ENCODE results near the gene CDKL2. TPM values are rescaled to one million over a fixed set of nuclear protein-coding genes. Genes with fewer than 3 reads are reported as not detected.
"Not testable (repeated sequence)": the region's sequence is repeated elsewhere in the genome, so short reads cannot be mapped to it uniquely, and the experiment has no call there.

Gene CDKL2
- total RNA-seq, 1 donor from 2014 or later, result 20.6 TPM

DNA sequence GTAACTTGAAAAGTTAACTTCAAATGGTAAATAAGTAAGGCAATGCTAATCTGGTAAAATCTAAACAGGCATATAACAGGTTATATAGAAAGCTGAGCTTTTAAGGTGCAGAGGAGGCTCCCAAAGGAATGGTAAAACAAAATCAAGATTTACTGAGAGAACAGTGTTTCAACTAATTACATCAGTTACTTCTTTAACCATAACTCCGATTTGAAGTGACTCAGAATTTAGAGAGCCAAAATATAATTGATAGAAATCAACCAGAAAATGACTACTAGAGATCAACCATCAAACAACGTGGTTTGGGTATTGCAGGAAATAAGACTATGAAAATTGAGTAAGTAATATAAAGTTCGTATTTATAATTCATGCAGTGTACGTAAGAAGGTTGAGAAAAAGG lies 36.0 kb upstream of the CDKL2 start:
- H3K4me1 ChIP-seq, result peaks cover 39% of the 10 kb centered on the region

DNA sequence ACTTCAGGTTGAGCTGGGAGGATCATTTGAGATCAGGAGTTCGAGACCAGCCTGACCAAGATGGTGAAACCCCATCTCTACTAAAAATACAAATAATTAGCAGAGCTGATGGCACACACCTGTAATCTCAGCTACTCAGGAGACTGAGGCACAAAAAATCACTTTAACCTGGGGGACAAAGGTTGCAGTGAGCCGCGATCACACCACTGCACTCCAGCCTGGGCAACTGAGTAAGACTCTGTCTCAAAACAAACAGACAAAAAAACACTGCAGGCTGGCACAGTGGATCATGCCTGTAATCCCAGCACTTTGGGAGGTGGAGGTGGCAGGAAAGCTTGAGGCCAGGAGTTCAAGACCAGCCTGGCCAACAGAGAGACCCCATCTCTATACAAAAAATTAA lies 34.3 kb upstream of the CDKL2 start:
- H3K27ac ChIP-seq; intact Hi-C loops (cut with DNase I); H3K4me3 ChIP-seq; ATAC-seq; DNase-seq; H3K9me3 ChIP-seq; H3K27me3 ChIP-seq: not testable (repeated sequence)
- peaks cover 32% of the 10 kb centered on the region for H3K4me1 ChIP-seq
- H3K36me3 ChIP-seq, result peaks cover 17% of the 10 kb centered on the region

More for the DNA sequence above, 36.0 kb upstream of the CDKL2 start:
- intact Hi-C loops (cut with DNase I), result no loop called here
- H3K9me3 ChIP-seq, result no peaks in the 10 kb centered on the region
- H3K4me3 ChIP-seq, result no peak overlapping the region
- no peak for DNase-seq
- H3K27ac ChIP-seq, result no peak overlapping the region
- TF ChIP-seq, protein P1, sequence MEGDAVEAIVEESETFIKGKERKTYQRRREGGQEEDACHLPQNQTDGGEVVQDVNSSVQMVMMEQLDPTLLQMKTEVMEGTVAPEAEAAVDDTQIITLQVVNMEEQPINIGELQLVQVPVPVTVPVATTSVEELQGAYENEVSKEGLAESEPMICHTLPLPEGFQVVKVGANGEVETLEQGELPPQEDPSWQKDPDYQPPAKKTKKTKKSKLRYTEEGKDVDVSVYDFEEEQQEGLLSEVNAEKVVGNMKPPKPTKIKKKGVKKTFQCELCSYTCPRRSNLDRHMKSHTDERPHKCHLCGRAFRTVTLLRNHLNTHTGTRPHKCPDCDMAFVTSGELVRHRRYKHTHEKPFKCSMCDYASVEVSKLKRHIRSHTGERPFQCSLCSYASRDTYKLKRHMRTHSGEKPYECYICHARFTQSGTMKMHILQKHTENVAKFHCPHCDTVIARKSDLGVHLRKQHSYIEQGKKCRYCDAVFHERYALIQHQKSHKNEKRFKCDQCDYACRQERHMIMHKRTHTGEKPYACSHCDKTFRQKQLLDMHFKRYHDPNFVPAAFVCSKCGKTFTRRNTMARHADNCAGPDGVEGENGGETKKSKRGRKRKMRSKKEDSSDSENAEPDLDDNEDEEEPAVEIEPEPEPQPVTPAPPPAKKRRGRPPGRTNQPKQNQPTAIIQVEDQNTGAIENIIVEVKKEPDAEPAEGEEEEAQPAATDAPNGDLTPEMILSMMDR (IDR thresholded peaks at IDR 0.05), result no peak
- H3K36me3 ChIP-seq, result peaks cover 6% of the 10 kb centered on the region
- no peak for ATAC-seq
- H3K27me3 ChIP-seq, result no peaks in the 10 kb centered on the region

DNA sequence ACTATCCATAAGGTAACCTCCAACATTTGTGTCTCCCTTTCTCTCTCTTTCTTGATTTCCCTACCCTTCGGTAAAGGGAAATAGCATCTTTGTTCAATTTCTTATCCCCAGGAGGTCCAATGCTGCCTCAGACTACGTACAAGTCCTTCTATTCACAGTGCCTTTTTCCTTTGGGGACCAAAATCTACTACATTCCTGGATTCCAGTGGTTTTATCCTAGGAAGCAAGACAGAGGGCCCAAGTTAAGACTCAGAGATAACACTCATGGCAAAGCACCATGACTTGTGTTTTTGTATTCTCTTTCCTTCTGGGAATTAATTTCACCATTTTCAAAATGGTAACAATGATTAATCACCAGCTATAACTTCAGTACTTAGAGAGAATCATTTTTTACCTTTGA lies 32.3 kb upstream of the CDKL2 start:
- no peak for DNase-seq
- intact Hi-C loops (cut with DNase I), result no loop called here
- TF ChIP-seq, protein P1 (IDR thresholded peaks at IDR 0.05), result no peak
- no peak overlapping the region for H3K27ac ChIP-seq
- no peaks in the 10 kb centered on the region for H3K27me3 ChIP-seq
- peaks cover 24% of the 10 kb centered on the region for H3K36me3 ChIP-seq
- H3K4me1 ChIP-seq, result peaks cover 25% of the 10 kb centered on the region
- H3K9me3 ChIP-seq, result no peaks in the 10 kb centered on the region
- ATAC-seq, result no peak
- H3K4me3 ChIP-seq, result no peak overlapping the region

DNA sequence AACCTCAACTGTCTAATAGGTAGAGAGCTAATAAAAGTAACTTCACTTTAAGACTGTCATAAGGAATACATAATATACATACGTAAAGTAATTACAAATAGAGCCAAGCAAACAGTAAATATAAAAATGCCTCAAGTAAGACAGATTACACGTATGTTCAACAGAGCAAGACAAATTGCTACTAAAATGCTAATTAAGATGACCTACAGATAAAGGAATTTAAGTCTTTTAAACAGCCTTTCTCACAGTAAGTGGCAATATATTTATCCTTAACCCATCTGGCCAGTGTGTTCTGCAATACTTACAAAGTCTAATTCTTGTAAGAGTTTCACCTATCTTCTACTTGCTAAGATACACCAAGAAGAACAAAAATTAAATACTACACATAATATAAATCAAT lies 30.2 kb upstream of the CDKL2 start:
- TF ChIP-seq, protein P1 (IDR thresholded peaks at IDR 0.05), result no peak

DNA sequence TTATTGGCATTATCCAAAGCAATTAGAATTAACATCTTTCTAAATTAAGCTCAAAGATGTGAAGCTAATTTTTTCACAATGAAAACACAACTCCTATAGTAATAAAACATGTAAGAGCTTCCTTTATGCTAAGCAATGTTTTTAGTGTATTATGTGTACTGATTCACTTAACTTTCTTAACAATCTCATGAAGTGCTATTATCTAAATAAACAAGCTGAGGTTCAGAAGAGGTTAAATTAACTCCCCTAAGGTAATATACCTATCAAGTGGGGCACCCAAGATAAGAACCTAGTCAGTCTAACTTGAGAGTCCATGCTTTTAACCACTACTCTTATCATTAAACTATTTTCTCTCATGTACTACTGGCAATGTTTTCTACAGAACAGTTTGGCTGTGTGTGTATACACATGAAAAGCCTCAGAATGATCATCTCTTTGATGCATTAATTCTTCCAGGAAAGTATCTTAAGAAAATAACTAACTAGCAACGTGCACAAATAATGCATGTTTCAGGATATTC lies 29.2 kb upstream of the CDKL2 start:
- H3K27ac ChIP-seq, result no peak overlapping the region
- peaks cover 13% of the 10 kb centered on the region for H3K4me1 ChIP-seq
- TF ChIP-seq, protein P1 (IDR thresholded peaks at IDR 0.05), result no peak
- no peak overlapping the region for H3K4me3 ChIP-seq
- no peak for DNase-seq
- no peaks in the 10 kb centered on the region for H3K27me3 ChIP-seq
- H3K9me3 ChIP-seq, result no peaks in the 10 kb centered on the region
- no peak for ATAC-seq
- intact Hi-C loops (cut with DNase I), result no loop called here
- H3K36me3 ChIP-seq, result peaks cover 54% of the 10 kb centered on the region

More for the DNA sequence above, 30.2 kb upstream of the CDKL2 start:
- Histone ChIP-seq H3K4me3 (no peak overlapping the region), H3K27ac (no peak overlapping the region), H3K4me1 (peaks cover 13% of the 10 kb centered on the region), H3K27me3 (no peaks in the 10 kb centered on the region), H3K9me3 (no peaks in the 10 kb centered on the region), H3K36me3 (peaks cover 45% of the 10 kb centered on the region)
- DNase-seq (no peak), ATAC-seq (no peak)
- intact Hi-C loops (cut with DNase I), result no loop called here

DNA sequence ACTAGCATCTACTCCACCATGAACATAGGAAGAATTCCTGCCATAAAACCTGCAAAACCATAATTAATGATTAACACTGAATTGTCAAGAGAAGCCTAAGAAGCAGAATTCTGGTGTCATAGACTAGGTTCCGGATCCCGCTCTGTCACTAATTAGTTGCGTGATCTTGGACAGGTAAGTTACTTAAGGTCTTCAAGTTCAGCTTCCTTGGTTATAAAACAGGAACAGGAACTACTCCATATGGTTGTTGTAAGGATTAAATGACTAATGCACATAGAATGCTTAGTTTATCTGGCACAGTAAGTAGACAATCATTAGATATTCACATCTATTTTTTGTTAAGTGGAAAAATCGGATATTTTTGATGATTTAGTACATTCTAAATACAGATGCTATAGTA lies 28.5 kb upstream of the CDKL2 start:
- Histone ChIP-seq H3K4me1 (peaks cover 13% of the 10 kb centered on the region), H3K27ac (no peak overlapping the region), H3K4me3 (no peak overlapping the region), H3K9me3 (no peaks in the 10 kb centered on the region), H3K27me3 (no peaks in the 10 kb centered on the region), H3K36me3 (peaks cover 61% of the 10 kb centered on the region)
- no peak for ATAC-seq
- DNase-seq, result no peak
- TF ChIP-seq, protein P1 (IDR thresholded peaks at IDR 0.05), result no peak
- intact Hi-C loops (cut with DNase I), result no loop called here
